GM10266 (cell line): Measurements from ENCODE around the gene CCDC28A.

ENCODE experiments used
- DNase-seq: peaks from one replicate; pipeline ENCODE4 v3.0.0; 2012; ENCODE audit errors: extremely low spot score
- CTCF ChIP-seq: IDR thresholded peaks from 2 replicates; pipeline ENCODE4 v1.5.1; 2012; ENCODE audit warnings: mild to moderate bottlenecking, low read depth; ENCODE audit not compliant: control insufficient read depth, insufficient read depth; ENCODE audit errors: missing control alignments

Gene CCDC28A

GRCh38 chr6:138815797-138816528, 42.4 kb downstream of the CCDC28A start:
- DNase-seq = peak; percentile 45

GRCh38 chr6:138817799-138818198, 44.2 kb downstream of the CCDC28A start:
- DNase-seq = no peak
- TF ChIP-seq CTCF = no peak

More at GRCh38 chr6:138815797-138816528, 42.4 kb downstream of the CCDC28A start:
- peak; percentile 75 for TF ChIP-seq CTCF

GRCh38 chr6:138818496-138819194, 45.1 kb downstream of the CCDC28A start:
- TF ChIP-seq CTCF = no peak
- DNase-seq = no peak

- no peak for TF ChIP-seq CTCF
- DNase-seq = no peak
Measured at GRCh38 chr6:138821519-138821918, 48.0 kb downstream of the CCDC28A start.

- no peak for DNase-seq
- TF ChIP-seq CTCF = no peak
Measured at GRCh38 chr6:138824482-138825144, 51.0 kb downstream of the CCDC28A start.

- no peak for DNase-seq
- no peak for TF ChIP-seq CTCF
Measured at GRCh38 chr6:138830248-138830647, 56.7 kb downstream of the CCDC28A start.
